Liver (tissue), 9 donors: ENCODE results near the gene TMPRSS9. TPM values are rescaled to one million over a fixed set of nuclear protein-coding genes. Genes with fewer than 3 reads are reported as not detected.

Experiments
- DNase-seq: peaks from one replicate; pipeline ENCODE4 v3.0.0-alpha.2; 2017; ENCODE audit warnings: low spot score
- H3K27ac ChIP-seq, 2 donors: one replicate each; pipeline ENCODE4 v1.7.0; 2013; ENCODE audit warnings: inconsistent platforms in 2 of 2, low read length in 2 of 2, control low read depth in 1 of 2, low read depth in 1 of 2, mild to moderate bottlenecking in 1 of 2
- H3K27me3 ChIP-seq, 4 donors: one replicate each; pipeline versions ENCODE4 v1.6.1 to v1.7.0; 2013; ENCODE audit warnings: low read length in 3 of 4, inconsistent platforms in 1 of 4, mild to moderate bottlenecking in 1 of 4, moderate library complexity in 1 of 4; ENCODE audit not compliant: control insufficient read depth in 4 of 4, insufficient read depth in 4 of 4
- H3K36me3 ChIP-seq, 4 donors: one replicate each; pipeline versions ENCODE4 v1.6.1 to v1.7.0; 2013; ENCODE audit warnings: low read length in 3 of 4, mild to moderate bottlenecking in 3 of 4, low read depth in 1 of 4, moderate library complexity in 1 of 4; ENCODE audit not compliant: control insufficient read depth in 4 of 4, insufficient read depth in 3 of 4
- H3K4me1 ChIP-seq, 4 donors: one replicate each; pipeline versions ENCODE4 v1.6.1 to v1.7.0; 2013; ENCODE audit warnings: low read length in 3 of 4, mild to moderate bottlenecking in 3 of 4, moderate library complexity in 1 of 4; ENCODE audit not compliant: control insufficient read depth in 4 of 4, insufficient read depth in 4 of 4
- H3K4me3 ChIP-seq, 3 donors: one replicate each; pipeline versions ENCODE4 v1.6.1 to v1.7.0; 2013; ENCODE audit warnings: low read length in 3 of 3, control low read depth in 1 of 3, low read depth in 1 of 3, mild to moderate bottlenecking in 1 of 3
- H3K9ac ChIP-seq, 2 donors: one replicate each; pipeline ENCODE4 v1.7.0; 2013; ENCODE audit warnings: low read length in 2 of 2, mild to moderate bottlenecking in 2 of 2, moderate library complexity in 2 of 2, control low read depth in 1 of 2, low read depth in 1 of 2
- H3K9me3 ChIP-seq, 4 donors: one replicate each; pipeline versions ENCODE4 v1.6.1 to v1.7.0; 2013; ENCODE audit warnings: low read length in 3 of 4; ENCODE audit not compliant: control insufficient read depth in 4 of 4
- EGR1 ChIP-seq, 2 donors: IDR thresholded peaks; 2 replicates each; pipeline ENCODE4 v1.6.1; 2016 to 2018; ENCODE audit warnings: antibody characterized with exemption in 2 of 2, low read depth in 2 of 2
- FOXA1 ChIP-seq: IDR thresholded peaks from 2 replicates; pipeline ENCODE4 v1.6.1; 2016; ENCODE audit warnings: antibody characterized with exemption
- FOXA2 ChIP-seq: IDR thresholded peaks from 2 replicates; pipeline ENCODE4 v1.6.1; 2016; ENCODE audit warnings: antibody characterized with exemption
- HNF4A ChIP-seq, 2 donors: conservative IDR thresholded peaks; 2 replicates each; pipeline ENCODE4 v1.6.1; 2016; ENCODE audit warnings: antibody characterized with exemption in 2 of 2, mild to moderate bottlenecking in 2 of 2
- HNF4G ChIP-seq: IDR thresholded peaks from 2 replicates; pipeline ENCODE4 v1.6.1; 2016; ENCODE audit warnings: antibody characterized with exemption
- JUND ChIP-seq, 2 donors: IDR thresholded peaks; 2 replicates each; pipeline ENCODE4 v1.6.1; 2016; ENCODE audit warnings: antibody characterized with exemption in 2 of 2
- NR2F2 ChIP-seq: IDR thresholded peaks from 2 replicates; pipeline ENCODE4 v1.6.1; 2016; ENCODE audit warnings: antibody characterized with exemption
- RAD21 ChIP-seq, 2 donors: IDR thresholded peaks; 2 replicates each; pipeline ENCODE4 v1.6.1; 2016; ENCODE audit warnings: antibody characterized with exemption in 2 of 2, mild to moderate bottlenecking in 2 of 2
- RXRA ChIP-seq, 2 donors: IDR thresholded peaks; 2 replicates each; pipeline ENCODE4 v1.6.1; 2017 to 2018; ENCODE audit warnings: antibody characterized with exemption in 2 of 2, mild to moderate bottlenecking in 1 of 2
- TAF1 ChIP-seq: conservative IDR thresholded peaks from 2 replicates; pipeline ENCODE4 v1.6.1; 2016; ENCODE audit warnings: antibody characterized with exemption, mild to moderate bottlenecking
- WGBS: extraction: QIAGEN DNeasy Blood & Tissue Kit; methylation state at CpG from one replicate; pipeline ENCODE4 v1.1.7; 2013; 5-methylcytosine and 5-hydroxymethylcytosine counted together
- polyA plus RNA-seq, 2 donors: library from polyadenylated mRNA; stranded (reverse) in 1 of 2; unstranded in 1 of 2; fragments of 200-250 nt in 1 of 2; fragments of >200 nt in 1 of 2; fragmentation: Nextera tagmentation in 1 of 2; extraction: Ambion mirVana in 1 of 2; gene quantifications; one replicate each; pipeline versions ENCODE4 v1.2.1 to v1.2.3, GENCODE V29; 2013 to 2015
- total RNA-seq, 2 donors: library from RNA; depleted of rRNA; stranded (reverse); fragments of >200 nt; gene quantifications; one replicate each; pipeline ENCODE4 v1.2.3, GENCODE V29; 2014
- TF ChIP-seq, protein P1 (sequence below): IDR thresholded peaks from 2 replicates; pipeline ENCODE4 v1.6.1; 2016; ENCODE audit warnings: antibody characterized with exemption
- TF ChIP-seq, protein P2 (sequence below): IDR thresholded peaks from 2 replicates; pipeline ENCODE4 v1.6.1; 2016; ENCODE audit warnings: antibody characterized with exemption
- TF ChIP-seq, protein P3 (sequence below): fragments of 150-350 bp; IDR thresholded peaks from 2 replicates; pipeline ENCODE4 v1.5.1; 2017; ENCODE audit warnings: improper control_type of control experiment, low read depth, low read length; ENCODE audit not compliant: missing input control
- TF ChIP-seq, protein P4 (sequence below): IDR thresholded peaks from 2 replicates; pipeline ENCODE4 v1.6.1; 2016; ENCODE audit warnings: antibody characterized with exemption, mild to moderate bottlenecking
- donor health status: healthy.
- donor health status: healthy.
- donor health status: healthy.
- donor health status: healthy.
- donor health status: healthy.

The TMPRSS9 gene
- total and polyA plus RNA-seq, 4 donors: 0.39 to 24.8 (median 1.5) TPM

DNA sequence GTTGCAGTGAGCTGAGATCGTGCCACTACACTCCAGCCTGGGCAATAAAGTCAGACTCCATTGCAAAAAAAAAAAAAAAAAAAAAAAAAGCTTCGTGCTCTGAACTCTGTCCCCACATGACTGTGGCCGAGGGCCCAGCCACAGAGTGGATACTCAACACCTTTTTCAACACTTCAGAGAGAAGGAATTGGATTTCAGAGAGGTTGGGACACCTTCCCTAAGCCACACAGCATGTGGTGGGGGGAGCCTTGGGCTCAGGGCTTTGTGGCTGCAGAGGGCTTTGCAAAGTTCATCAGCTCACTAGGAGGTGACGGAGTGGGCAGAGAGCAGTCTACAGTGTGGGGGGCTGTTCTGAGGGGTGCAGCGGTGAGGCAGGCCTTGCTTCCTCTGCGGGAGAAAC is 41.1 kb upstream of the TMPRSS9 start (continued):
- TF ChIP-seq RXRA (IDR thresholded peaks at IDR 0.05) (no peak), HNF4A (conservative IDR thresholded peaks at IDR 0.05) (no peak), FOXA2 (no peak)
- TF ChIP-seq, protein P1, sequence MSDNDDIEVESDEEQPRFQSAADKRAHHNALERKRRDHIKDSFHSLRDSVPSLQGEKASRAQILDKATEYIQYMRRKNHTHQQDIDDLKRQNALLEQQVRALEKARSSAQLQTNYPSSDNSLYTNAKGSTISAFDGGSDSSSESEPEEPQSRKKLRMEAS: no peak
- TF ChIP-seq, protein P2, sequence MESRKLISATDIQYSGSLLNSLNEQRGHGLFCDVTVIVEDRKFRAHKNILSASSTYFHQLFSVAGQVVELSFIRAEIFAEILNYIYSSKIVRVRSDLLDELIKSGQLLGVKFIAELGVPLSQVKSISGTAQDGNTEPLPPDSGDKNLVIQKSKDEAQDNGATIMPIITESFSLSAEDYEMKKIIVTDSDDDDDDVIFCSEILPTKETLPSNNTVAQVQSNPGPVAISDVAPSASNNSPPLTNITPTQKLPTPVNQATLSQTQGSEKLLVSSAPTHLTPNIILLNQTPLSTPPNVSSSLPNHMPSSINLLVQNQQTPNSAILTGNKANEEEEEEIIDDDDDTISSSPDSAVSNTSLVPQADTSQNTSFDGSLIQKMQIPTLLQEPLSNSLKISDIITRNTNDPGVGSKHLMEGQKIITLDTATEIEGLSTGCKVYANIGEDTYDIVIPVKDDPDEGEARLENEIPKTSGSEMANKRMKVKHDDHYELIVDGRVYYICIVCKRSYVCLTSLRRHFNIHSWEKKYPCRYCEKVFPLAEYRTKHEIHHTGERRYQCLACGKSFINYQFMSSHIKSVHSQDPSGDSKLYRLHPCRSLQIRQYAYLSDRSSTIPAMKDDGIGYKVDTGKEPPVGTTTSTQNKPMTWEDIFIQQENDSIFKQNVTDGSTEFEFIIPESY: no peak

DNA sequence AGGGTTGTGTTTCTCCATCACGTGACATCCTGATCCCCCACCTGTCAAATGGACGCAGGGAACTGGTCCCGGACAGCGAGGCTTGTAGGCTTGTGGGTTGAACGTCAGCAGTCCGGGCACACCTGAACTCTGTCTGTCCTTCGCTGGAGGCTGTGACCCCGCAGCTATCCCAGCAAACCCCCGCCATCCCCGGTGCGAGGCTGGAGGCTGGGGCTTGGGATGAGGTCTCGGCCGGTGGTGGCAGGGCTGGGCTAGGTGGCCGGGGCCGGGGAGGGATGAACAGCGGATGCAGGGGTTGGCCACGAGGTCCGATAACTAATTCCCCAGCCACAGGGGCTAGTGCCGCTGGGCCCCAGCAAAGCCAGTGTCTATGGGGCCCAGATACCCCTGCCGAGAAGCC is 40.5 kb upstream of the TMPRSS9 start:
- TF ChIP-seq FOXA1: no peak
- TF ChIP-seq, protein P3, sequence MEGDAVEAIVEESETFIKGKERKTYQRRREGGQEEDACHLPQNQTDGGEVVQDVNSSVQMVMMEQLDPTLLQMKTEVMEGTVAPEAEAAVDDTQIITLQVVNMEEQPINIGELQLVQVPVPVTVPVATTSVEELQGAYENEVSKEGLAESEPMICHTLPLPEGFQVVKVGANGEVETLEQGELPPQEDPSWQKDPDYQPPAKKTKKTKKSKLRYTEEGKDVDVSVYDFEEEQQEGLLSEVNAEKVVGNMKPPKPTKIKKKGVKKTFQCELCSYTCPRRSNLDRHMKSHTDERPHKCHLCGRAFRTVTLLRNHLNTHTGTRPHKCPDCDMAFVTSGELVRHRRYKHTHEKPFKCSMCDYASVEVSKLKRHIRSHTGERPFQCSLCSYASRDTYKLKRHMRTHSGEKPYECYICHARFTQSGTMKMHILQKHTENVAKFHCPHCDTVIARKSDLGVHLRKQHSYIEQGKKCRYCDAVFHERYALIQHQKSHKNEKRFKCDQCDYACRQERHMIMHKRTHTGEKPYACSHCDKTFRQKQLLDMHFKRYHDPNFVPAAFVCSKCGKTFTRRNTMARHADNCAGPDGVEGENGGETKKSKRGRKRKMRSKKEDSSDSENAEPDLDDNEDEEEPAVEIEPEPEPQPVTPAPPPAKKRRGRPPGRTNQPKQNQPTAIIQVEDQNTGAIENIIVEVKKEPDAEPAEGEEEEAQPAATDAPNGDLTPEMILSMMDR: no peak
- TF ChIP-seq, protein P2: no peak
- no peak for TF ChIP-seq HNF4A (conservative IDR thresholded peaks at IDR 0.05)
- no peak for TF ChIP-seq NR2F2
- no peak for TF ChIP-seq RAD21 (IDR thresholded peaks at IDR 0.05)
- TF ChIP-seq, protein P4, sequence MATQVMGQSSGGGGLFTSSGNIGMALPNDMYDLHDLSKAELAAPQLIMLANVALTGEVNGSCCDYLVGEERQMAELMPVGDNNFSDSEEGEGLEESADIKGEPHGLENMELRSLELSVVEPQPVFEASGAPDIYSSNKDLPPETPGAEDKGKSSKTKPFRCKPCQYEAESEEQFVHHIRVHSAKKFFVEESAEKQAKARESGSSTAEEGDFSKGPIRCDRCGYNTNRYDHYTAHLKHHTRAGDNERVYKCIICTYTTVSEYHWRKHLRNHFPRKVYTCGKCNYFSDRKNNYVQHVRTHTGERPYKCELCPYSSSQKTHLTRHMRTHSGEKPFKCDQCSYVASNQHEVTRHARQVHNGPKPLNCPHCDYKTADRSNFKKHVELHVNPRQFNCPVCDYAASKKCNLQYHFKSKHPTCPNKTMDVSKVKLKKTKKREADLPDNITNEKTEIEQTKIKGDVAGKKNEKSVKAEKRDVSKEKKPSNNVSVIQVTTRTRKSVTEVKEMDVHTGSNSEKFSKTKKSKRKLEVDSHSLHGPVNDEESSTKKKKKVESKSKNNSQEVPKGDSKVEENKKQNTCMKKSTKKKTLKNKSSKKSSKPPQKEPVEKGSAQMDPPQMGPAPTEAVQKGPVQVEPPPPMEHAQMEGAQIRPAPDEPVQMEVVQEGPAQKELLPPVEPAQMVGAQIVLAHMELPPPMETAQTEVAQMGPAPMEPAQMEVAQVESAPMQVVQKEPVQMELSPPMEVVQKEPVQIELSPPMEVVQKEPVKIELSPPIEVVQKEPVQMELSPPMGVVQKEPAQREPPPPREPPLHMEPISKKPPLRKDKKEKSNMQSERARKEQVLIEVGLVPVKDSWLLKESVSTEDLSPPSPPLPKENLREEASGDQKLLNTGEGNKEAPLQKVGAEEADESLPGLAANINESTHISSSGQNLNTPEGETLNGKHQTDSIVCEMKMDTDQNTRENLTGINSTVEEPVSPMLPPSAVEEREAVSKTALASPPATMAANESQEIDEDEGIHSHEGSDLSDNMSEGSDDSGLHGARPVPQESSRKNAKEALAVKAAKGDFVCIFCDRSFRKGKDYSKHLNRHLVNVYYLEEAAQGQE: no peak
- no peak for TF ChIP-seq JUND (IDR thresholded peaks at IDR 0.05)
- TF ChIP-seq TAF1: no peak
- no peak for TF ChIP-seq EGR1 (IDR thresholded peaks at IDR 0.05; ENCODE audit: low read depth in 2 of 2)
- no peak for TF ChIP-seq HNF4G
- H3K4me3 ChIP-seq: no peak overlapping the region
- peaks cover 0 to 6% (median 2%) of the 10 kb centered on the region in 4 donors for H3K4me1 ChIP-seq
- H3K27ac ChIP-seq: no peak overlapping the region
- H3K27me3 ChIP-seq: no peaks in the 10 kb centered on the region
- H3K36me3 ChIP-seq: peaks cover 0 to 18% (median 3%) of the 10 kb centered on the region in 4 donors
- no peaks in the 10 kb centered on the region for H3K9me3 ChIP-seq
- 94% methylated on average over 20 of the region's 20 CpGs for WGBS
- no peak for DNase-seq
- H3K9ac ChIP-seq: no peak overlapping the region
